HG03378 (cell line): ENCODE data around the gene POLG.

Experiments
- ATAC-seq: cut with Tn5 transposase; IDR thresholded peaks from one replicate; pipeline ENCODE4 v1.9.1; 2021; ENCODE audit warnings: mild to moderate bottlenecking, moderate library complexity; ENCODE audit not compliant: unreplicated experiment

POLG gene

GRCh38 chr15:89358435-89358754 lies 23.8 kb upstream of the POLG start:
- ATAC-seq, result peak; percentile 5

- no peak for ATAC-seq
These were observed 22.1 kb upstream of the POLG start for GRCh38 chr15:89356634-89357298.

GRCh38 chr15:89353991-89354390 lies 19.4 kb upstream of the POLG start:
- ATAC-seq, result no peak

DNA sequence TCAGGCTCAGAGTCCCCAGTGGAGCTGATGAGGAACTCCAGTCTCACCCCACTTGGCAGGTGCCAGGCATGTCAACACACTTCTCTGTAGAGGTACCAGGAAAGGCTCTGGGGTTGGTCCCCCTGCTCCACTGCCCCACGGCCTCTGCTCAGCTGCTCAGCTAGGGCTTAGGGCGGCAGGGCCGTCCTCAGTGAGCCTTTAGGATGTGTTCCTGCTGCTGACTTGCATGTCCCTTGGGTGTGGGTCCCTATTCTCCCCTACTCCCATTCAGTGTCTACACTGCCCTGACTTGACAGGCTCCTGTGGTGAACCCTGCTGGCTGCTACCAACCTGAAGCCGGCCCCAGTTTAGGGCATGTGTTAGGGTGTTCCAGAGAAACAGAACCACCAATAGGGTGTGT lies 17.9 kb upstream of the POLG start:
- no peak for ATAC-seq

DNA sequence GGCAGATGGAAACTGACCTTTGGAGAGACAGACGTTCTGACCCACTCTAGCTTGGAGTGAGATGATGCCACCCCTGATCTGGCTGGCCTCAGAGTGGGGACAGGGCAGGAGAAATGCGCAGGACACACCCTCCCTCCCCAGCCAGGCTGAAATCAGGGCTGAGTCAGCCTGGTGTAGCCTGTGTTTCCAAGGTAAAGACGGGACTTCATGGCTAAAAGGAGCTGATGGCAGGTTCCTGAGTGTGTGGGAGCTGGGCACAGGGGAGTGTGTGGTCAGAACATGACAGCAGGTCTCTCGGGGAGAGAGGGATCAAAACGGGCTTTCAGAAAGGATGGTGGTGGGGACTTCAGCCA lies 14.6 kb upstream of the POLG start:
- no peak for ATAC-seq

GRCh38 chr15:89346516-89347231 lies 12.1 kb upstream of the POLG start:
- ATAC-seq, result no peak

DNA sequence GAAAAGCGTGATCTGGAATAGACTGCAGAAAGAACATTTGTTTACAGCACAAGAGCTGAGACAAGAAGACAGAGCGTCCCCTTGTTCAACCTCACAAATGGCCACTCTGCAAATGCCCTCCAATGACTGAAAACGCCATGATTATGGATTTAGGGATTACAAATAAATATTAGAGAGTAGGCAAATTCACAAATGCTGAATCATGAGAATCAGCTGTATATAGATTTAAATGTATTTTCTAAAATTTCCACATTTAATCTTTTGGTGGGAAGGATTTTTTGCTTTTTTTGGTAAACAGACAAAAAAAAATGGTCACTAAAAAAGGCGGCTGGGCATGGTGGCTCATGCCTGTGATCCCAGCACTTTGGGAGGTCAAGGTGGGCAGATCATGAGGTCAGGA lies 10.6 kb upstream of the POLG start:
- no peak for ATAC-seq

DNA sequence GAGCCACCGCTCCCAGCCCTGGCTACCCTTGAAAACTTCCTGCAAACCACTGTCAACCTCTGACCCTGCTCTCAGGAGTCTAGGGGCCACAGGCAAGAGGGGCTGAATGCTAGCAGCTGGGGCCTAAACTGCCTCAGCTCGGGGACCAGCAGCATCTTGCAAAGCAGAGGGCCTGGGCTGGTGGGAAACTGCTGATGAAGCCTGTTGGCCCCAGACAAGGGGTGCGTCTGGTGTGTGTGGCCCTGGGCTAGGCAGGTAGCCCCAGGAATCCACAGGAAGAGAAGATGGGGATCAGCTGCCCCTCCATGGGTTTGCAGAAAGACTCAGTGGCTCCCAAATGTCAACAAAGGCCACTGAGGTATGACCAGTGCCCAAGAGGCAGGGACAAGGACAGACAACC lies 8.2 kb upstream of the POLG start:
- ATAC-seq, result no peak

- ATAC-seq, result no peak
These were observed 6.8 kb upstream of the POLG start for GRCh38 chr15:89341316-89342005.

DNA sequence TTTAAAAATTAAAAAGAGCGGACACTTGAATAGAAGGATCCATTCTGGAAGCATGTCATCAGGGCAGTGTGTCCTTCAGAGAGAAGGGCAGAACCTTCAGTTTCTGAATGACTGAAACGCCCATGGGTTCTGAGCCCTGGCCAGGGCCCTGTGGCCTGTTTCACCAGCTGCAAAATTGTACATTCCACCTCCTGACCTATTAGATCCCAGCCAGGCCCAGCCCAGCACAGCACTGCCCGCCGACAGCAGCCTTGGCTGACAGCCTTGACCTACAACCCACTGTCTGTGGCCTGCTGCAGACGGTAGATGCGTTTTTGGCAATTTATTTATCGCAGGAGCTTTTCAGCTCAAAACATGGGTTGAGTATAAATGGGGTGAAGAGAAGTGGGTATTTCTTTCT lies 5.9 kb upstream of the POLG start:
- ATAC-seq, result no peak

- no peak for ATAC-seq
These were observed 3.4 kb upstream of the POLG start for GRCh38 chr15:89338036-89338435.

GRCh38 chr15:89335298-89336041 lies 846 bp upstream of the POLG start:
- no peak for ATAC-seq

GRCh38 chr15:89333959-89334509 lies 590 bp downstream of the POLG start:
- ATAC-seq, result peak; percentile 19

DNA sequence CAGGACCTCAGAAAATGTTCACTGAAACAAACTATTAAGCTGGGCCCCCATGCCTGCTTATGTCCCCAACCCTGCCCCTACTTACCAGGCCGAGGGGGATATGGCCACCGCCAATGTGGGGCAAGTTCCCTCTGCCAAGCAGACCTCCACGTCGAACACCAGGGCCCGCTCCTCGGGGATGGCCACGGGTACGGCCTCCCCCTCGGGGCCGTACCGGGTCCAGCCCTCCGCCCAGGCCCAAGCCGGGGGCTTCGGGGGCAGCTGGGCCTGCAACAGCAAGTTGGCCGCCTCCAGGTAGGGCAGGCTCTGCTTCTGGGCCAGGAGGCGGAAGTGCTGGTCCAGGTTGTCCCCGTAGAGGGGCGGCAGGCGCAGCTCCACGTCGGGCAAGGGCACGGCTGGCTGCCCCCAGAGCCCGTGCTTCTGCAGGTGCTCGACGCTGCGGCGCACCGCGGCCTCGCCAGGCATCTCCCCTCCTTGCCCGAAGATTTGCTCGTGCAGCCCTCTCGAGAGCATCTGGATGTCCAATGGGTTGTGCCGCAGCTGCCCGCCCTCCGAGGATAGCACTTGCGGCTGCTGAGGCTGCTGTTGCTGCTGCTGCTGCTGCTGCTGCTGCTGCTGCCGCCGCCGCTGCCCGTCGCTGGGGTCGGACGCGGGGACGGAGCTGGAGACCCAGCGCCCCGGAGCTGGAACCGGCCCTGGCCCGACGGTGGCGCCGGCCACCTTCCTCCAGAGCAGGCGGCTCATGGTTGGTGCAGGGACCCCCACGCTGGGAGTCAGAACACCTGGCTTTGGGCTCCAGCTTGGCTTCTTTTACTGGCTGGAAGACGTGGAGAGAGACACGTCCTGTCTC lies 1.4 kb downstream of the POLG start:
- no peak for ATAC-seq

- no peak for ATAC-seq
These were observed 2.2 kb downstream of the POLG start for GRCh38 chr15:89332446-89332845.

- no peak for ATAC-seq
These were observed 3.6 kb downstream of the POLG start for GRCh38 chr15:89330881-89331595.

- no peak for ATAC-seq
These were observed 4.5 kb downstream of the POLG start for GRCh38 chr15:89330119-89330518.

DNA sequence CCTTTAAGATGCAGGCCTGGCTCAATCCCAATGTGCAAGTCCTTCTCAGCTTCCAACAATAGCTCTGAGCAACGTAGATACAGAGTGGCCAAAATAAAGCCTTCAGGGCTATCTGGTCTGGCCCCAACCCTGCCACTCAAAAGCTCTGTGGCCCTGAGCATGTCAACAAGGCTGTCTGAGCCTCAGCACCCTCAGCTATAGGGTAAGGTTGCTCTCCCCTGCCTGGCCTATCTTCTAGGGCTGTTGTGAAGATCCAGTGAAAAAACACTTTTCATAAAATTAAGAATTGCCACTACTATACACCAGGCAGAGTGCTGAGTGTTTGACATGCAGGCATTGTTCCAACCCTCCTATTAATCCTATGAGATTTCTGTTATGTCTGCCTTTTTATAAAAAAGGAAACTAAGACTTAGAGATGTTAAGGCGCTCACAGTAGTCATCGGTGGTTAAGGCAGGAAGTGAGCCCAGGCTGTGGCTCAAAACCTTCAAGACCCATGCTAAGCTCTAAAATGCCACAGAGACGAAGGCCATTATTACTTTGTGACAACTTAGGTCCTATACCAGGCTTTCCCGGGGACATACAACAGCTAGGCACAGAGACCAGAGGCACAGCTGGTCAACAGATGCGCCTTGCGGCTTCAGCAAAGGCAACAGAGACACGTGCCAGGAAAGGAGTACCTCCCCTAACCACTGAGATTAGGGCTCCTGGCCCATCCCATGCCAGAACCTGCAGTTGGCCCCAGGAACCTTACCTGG lies 5.1 kb downstream of the POLG start:
- ATAC-seq, result no peak
